ENCODE data around the gene USP49.

Gene USP49

GRCh38 chr6:41881506-41881905 is 13.7 kb downstream of the USP49 start:
- no peak for DNase-seq (ENCODE audit: low read depth in 1 of 2, low spot score in 1 of 2)
- in situ Hi-C loops (cut with HindIII; ENCODE audit: low pct_unique_long_range_greater_than_20kb, low sequenced_read_pairs): no loop called here
- TF ChIP-seq JUND (IDR thresholded peaks at IDR 0.05; ENCODE audit: low read depth): no peak

GRCh38 chr6:41878961-41879405 is 16.2 kb downstream of the USP49 start:
- TF ChIP-seq JUND (IDR thresholded peaks at IDR 0.05; ENCODE audit: low read depth): no peak
- DNase-seq (ENCODE audit: low read depth in 1 of 2, low spot score in 1 of 2): no peak
- in situ Hi-C loops (cut with HindIII; ENCODE audit: low pct_unique_long_range_greater_than_20kb, low sequenced_read_pairs): no loop called here

GRCh38 chr6:41878246-41878645 is 16.9 kb downstream of the USP49 start:
- DNase-seq (ENCODE audit: low read depth in 1 of 2, low spot score in 1 of 2): peak in 1 of 2 experiments; percentile 42
- in situ Hi-C loops (cut with HindIII; ENCODE audit: low pct_unique_long_range_greater_than_20kb, low sequenced_read_pairs): no loop called here
- TF ChIP-seq JUND (IDR thresholded peaks at IDR 0.05; ENCODE audit: low read depth): no peak

- TF ChIP-seq JUND (IDR thresholded peaks at IDR 0.05; ENCODE audit: low read depth): no peak
- in situ Hi-C loops (cut with HindIII; ENCODE audit: low pct_unique_long_range_greater_than_20kb, low sequenced_read_pairs): no loop called here
- DNase-seq (ENCODE audit: low read depth in 1 of 2, low spot score in 1 of 2): no peak
Observed at GRCh38 chr6:41877051-41877680, 18.0 kb downstream of the USP49 start.

- DNase-seq (ENCODE audit: low read depth in 1 of 2, low spot score in 1 of 2): no peak
- TF ChIP-seq JUND (IDR thresholded peaks at IDR 0.05; ENCODE audit: low read depth): no peak
- in situ Hi-C loops (cut with HindIII; ENCODE audit: low pct_unique_long_range_greater_than_20kb, low sequenced_read_pairs): no loop called here
Observed at GRCh38 chr6:41874741-41875140, 20.4 kb downstream of the USP49 start.

GRCh38 chr6:41872147-41872546 is 23.0 kb downstream of the USP49 start:
- in situ Hi-C loops (cut with HindIII; ENCODE audit: low pct_unique_long_range_greater_than_20kb, low sequenced_read_pairs): no loop called here
- no peak for TF ChIP-seq JUND (IDR thresholded peaks at IDR 0.05; ENCODE audit: low read depth)
- no peak for DNase-seq (ENCODE audit: low read depth in 1 of 2, low spot score in 1 of 2)

DNA sequence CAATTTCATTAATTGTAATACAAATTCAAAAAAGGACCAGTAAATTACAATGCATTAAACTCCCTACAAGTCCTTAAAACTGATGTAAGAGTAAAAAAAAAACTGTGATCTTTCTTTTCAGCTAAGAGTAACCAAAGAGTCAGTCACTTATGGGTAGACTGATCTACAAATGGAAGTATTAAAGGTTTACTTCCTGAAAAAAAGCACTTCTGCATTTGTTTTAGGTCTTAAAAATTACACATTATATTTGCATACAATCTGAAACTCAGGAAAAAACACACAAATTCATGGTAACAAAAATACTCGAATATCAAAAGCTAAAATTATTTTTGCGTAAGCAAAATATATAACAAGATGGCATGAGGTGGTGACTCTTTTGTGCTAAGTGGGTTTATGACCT is 23.5 kb downstream of the USP49 start:
- TF ChIP-seq JUND (IDR thresholded peaks at IDR 0.05; ENCODE audit: low read depth): no peak
- no peak for DNase-seq (ENCODE audit: low read depth in 1 of 2, low spot score in 1 of 2)
- in situ Hi-C loops (cut with HindIII; ENCODE audit: low pct_unique_long_range_greater_than_20kb, low sequenced_read_pairs): no loop called here

GRCh38 chr6:41859356-41859755 is 35.8 kb downstream of the USP49 start:
- DNase-seq (ENCODE audit: low read depth in 1 of 2, low spot score in 1 of 2): no peak
- in situ Hi-C loops (cut with HindIII; ENCODE audit: low pct_unique_long_range_greater_than_20kb, low sequenced_read_pairs): no loop called here
- no peak for TF ChIP-seq JUND (IDR thresholded peaks at IDR 0.05; ENCODE audit: low read depth)

DNA sequence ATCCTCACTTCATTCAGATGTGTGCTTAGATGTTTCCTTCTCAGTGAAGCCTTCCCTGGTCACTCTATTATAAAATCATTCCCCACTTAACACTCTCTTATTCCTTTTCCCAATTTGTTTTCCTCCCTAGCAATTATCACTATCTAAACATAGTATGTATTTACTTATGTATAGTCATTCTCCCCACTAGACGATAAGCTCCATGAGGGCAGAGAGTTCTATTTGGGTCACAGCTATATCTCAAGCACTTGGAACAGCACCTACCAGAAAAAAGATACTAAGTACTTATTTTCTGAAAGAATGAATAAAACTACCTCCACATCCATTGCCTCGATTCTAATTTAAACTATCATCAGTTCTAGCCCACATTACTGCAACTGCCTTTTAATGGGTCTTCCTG is 36.5 kb downstream of the USP49 start:
- no peak for DNase-seq (ENCODE audit: low read depth in 1 of 2, low spot score in 1 of 2)
- in situ Hi-C loops (cut with HindIII; ENCODE audit: low pct_unique_long_range_greater_than_20kb, low sequenced_read_pairs): no loop called here
- TF ChIP-seq JUND (IDR thresholded peaks at IDR 0.05; ENCODE audit: low read depth): no peak

DNA sequence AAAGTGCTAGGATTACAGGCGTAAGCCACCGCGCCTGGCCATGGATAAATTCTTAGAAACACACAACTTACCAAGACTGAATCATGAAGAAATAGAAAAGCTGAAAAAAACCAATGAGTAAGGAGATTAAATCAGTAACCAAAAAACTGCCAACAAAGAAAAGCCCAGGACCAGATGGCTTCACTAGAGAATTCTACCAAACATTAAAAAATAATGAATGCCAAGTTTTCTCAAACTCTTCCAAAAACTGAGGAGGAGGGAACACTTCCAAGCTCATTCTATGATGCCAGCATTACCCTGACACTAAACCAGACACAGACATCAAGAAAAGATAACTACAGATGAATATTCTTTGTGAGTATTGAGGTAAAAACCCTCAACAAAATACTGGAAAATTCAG is 44.3 kb downstream of the USP49 start:
- in situ Hi-C loops (cut with HindIII; ENCODE audit: low pct_unique_long_range_greater_than_20kb, low sequenced_read_pairs): no loop called here
- TF ChIP-seq JUND (IDR thresholded peaks at IDR 0.05; ENCODE audit: low read depth): no peak
- no peak for DNase-seq (ENCODE audit: low read depth in 1 of 2, low spot score in 1 of 2)

GRCh38 chr6:41846666-41847237 is 48.4 kb downstream of the USP49 start:
- TF ChIP-seq JUND (IDR thresholded peaks at IDR 0.05; ENCODE audit: low read depth): 0 out of 2 replicates have a peak, but pooled peaks have one; percentile 27
- in situ Hi-C loops (cut with HindIII; ENCODE audit: low pct_unique_long_range_greater_than_20kb, low sequenced_read_pairs): no loop called here
- peak; percentile 55 to 93 for DNase-seq (ENCODE audit: low read depth in 1 of 2, low spot score in 1 of 2)

GRCh38 chr6:41843178-41843577 is 52.0 kb downstream of the USP49 start:
- in situ Hi-C loops (cut with HindIII; ENCODE audit: low pct_unique_long_range_greater_than_20kb, low sequenced_read_pairs): no loop called here
- no peak for TF ChIP-seq JUND (IDR thresholded peaks at IDR 0.05; ENCODE audit: low read depth)
- DNase-seq (ENCODE audit: low read depth in 1 of 2, low spot score in 1 of 2): no peak

- no peak for DNase-seq (ENCODE audit: low read depth in 1 of 2, low spot score in 1 of 2)
- no peak for TF ChIP-seq JUND (IDR thresholded peaks at IDR 0.05; ENCODE audit: low read depth)
- in situ Hi-C loops (cut with HindIII; ENCODE audit: low pct_unique_long_range_greater_than_20kb, low sequenced_read_pairs): no loop called here
Observed at GRCh38 chr6:41840326-41840725, 54.8 kb downstream of the USP49 start.

- no peak for DNase-seq (ENCODE audit: low read depth in 1 of 2, low spot score in 1 of 2)
- TF ChIP-seq JUND (IDR thresholded peaks at IDR 0.05; ENCODE audit: low read depth): no peak
- in situ Hi-C loops (cut with HindIII; ENCODE audit: low pct_unique_long_range_greater_than_20kb, low sequenced_read_pairs): no loop called here
Observed at GRCh38 chr6:41836660-41837052, 58.5 kb downstream of the USP49 start.
